PC-3 (cell line): ENCODE results near the gene SPATA2. TPM values are rescaled to one million over a fixed set of nuclear protein-coding genes. Genes with fewer than 3 reads are reported as not detected.
A peak's percentile ranks its signal among the peaks of the same experiment; 100 is the strongest.

Source experiments
- ATAC-seq: fragments of 200-7000 bp; cut with Tn5 transposase; 2 replicates; pipeline ENCODE4 v1.9.1; 2020; ENCODE audit warnings: mild to moderate bottlenecking, moderate library complexity
- BruUV-seq: library from RNA; stranded (reverse); fragments of 400-500 nt; replicated peaks from 2 replicates; lab custom pipeline; 2021; lab: Mats Ljungman, UMichigan
- CTCF ChIA-PET: fragments of 300-600 bp; sonication (Branson Sonifier 250); formaldehyde crosslinking; loops from one replicate; lab custom pipeline; 2022; ENCODE audit warnings: antibody characterized with exemption; lab: Charles Lee
- POLR2A ChIA-PET: fragments of 300-600 bp; sonication (Branson Sonifier 250); formaldehyde crosslinking; loops from one replicate; lab custom pipeline; 2022; ENCODE audit warnings: antibody characterized with exemption; ENCODE audit not compliant: unreplicated experiment; lab: Charles Lee
- DNase-seq: peaks from one replicate; pipeline ENCODE4 v3.0.0-alpha.2; 2015
- H2AFZ ChIP-seq: fragments of 300-600 bp; sonication (generic); 2 replicates; pipeline ENCODE4 v1.6.0; 2016; ENCODE audit warnings: antibody characterized with exemption, low read length
- H3F3A ChIP-seq: fragments of 300-600 bp; sonication (generic); one replicate; pipeline ENCODE4 v1.6.0; 2017; ENCODE audit warnings: antibody characterized with exemption, low read length, control low read depth, mild to moderate bottlenecking; ENCODE audit not compliant: unreplicated experiment
- H3K27ac ChIP-seq: fragments of 300-600 bp; sonication (generic); 2 replicates; pipeline ENCODE4 v1.5.1; 2016; ENCODE audit warnings: mild to moderate bottlenecking, low read length
- H3K27me3 ChIP-seq: fragments of 300-600 bp; sonication (generic); 2 replicates; pipeline ENCODE4 v1.6.1; 2016; ENCODE audit warnings: low read length, mixed read lengths
- H3K36me3 ChIP-seq: fragments of 300-600 bp; sonication (generic); 2 replicates; pipeline ENCODE4 v1.6.1; 2016; ENCODE audit warnings: low read depth, mixed run types, low read length, mixed read lengths
- H3K4me1 ChIP-seq: fragments of 300-600 bp; sonication (generic); 2 replicates; pipeline ENCODE4 v1.5.1; 2016; ENCODE audit warnings: low read length; ENCODE audit not compliant: insufficient read depth
- H3K4me2 ChIP-seq: fragments of 300-600 bp; sonication (generic); 2 replicates; pipeline ENCODE4 v1.6.0; 2016; ENCODE audit warnings: low read length
- H3K4me3 ChIP-seq: fragments of 300-600 bp; sonication (generic); 2 replicates; pipeline ENCODE4 v1.5.1; 2016; ENCODE audit warnings: mild to moderate bottlenecking, low read length, mixed read lengths
- H3K79me2 ChIP-seq: fragments of 300-600 bp; sonication (generic); 2 replicates; pipeline ENCODE4 v1.6.1; 2017; ENCODE audit warnings: low read length, mixed read lengths
- H3K9ac ChIP-seq: fragments of 300-600 bp; sonication (generic); 2 replicates; pipeline ENCODE4 v1.6.0; 2016; ENCODE audit warnings: mild to moderate bottlenecking, low read length
- H3K9me2 ChIP-seq: fragments of 300-600 bp; sonication (generic); replicated peaks from 2 replicates; pipeline ENCODE4 v1.6.1; 2016; ENCODE audit warnings: mixed run types, low read length, mixed read lengths
- H3K9me3 ChIP-seq: fragments of 300-600 bp; sonication (generic); 2 replicates; pipeline ENCODE4 v1.6.1; 2016; ENCODE audit warnings: low read length, mixed read lengths
- H4K20me1 ChIP-seq: fragments of 300-600 bp; sonication (generic); 2 replicates; pipeline ENCODE4 v1.6.1; 2016; ENCODE audit warnings: low read length, mixed read lengths
- CTCF ChIP-seq: fragments of 300-600 bp; sonication (generic); conservative IDR thresholded peaks from 2 replicates; pipeline ENCODE4 v1.5.1; 2017; ENCODE audit warnings: antibody characterized with exemption, low read depth, mild to moderate bottlenecking, low read length
- EZH2 ChIP-seq: fragments of 300-600 bp; sonication (generic); IDR thresholded peaks from one replicate; pipeline ENCODE4 v1.6.1; 2017; ENCODE audit warnings: antibody characterized with exemption, mild to moderate bottlenecking, low read length; ENCODE audit not compliant: unreplicated experiment
- EZH2phosphoT487 ChIP-seq: fragments of 300-600 bp; sonication (generic); IDR thresholded peaks from 2 replicates; pipeline ENCODE4 v1.6.1; 2018; ENCODE audit warnings: mild to moderate bottlenecking, antibody characterized with exemption, low read length, borderline replicate concordance
- intact Hi-C: fragments of 100-400 bp; cut with micrococcal nuclease; formaldehyde crosslinking; loops from 2 replicates; pipeline ENCODE4 v1.9.0; 2023
- total RNA-seq: library from RNA; depleted of rRNA; stranded (reverse); fragments of >200 nt; gene quantifications from 2 replicates; pipeline ENCODE4 v1.2.3, GENCODE V29; 2014

The SPATA2 gene
- total RNA-seq, 1 experiment from 2014 or later: 7.4 TPM

GRCh38 chr20:49859807-49860206 lies 55.5 kb downstream of the SPATA2 start:
- ChIA-PET CTCF (interaction anchor here (0.5 to 0.9 kb wide), 2 partner anchors 37 to 248 kb away, joined by 3 read pairs; no protein-coding TSS in a partner anchor), POLR2A (interaction anchor here (0.7 kb wide), 1 partner anchor 541 kb away, joined by 7 read pairs; no protein-coding TSS in a partner anchor)
- Histone ChIP-seq H3F3A (no peaks in the 10 kb centered on the region), H2AFZ (no peak overlapping the region), H3K4me2 (peak overlapping the region; percentile 27), H4K20me1 (no peaks in the 10 kb centered on the region), H3K79me2 (no peaks in the 10 kb centered on the region), H3K4me1 (peaks cover 18% of the 10 kb centered on the region), H3K9ac (no peak overlapping the region), H3K9me3 (no peaks in the 10 kb centered on the region), H3K27ac (peak overlapping the region; percentile 6; the same call in 1 of the 2 replicates), H3K4me3 (no peak overlapping the region), H3K27me3 (no peaks in the 10 kb centered on the region), H3K36me3 (no peaks in the 10 kb centered on the region), H3K9me2 (no peaks in the 10 kb centered on the region)
- ATAC-seq (peak; percentile 97), DNase-seq (peak; percentile 96)
- intact Hi-C loops: no loop called here
- no peak for TF ChIP-seq EZH2phosphoT487
- no peak for TF ChIP-seq EZH2
- TF ChIP-seq CTCF: no peak
- no TSS peak for BruUV-seq

GRCh38 chr20:49859011-49859410 lies 56.3 kb downstream of the SPATA2 start:
- H3K9me3 ChIP-seq: no peaks in the 10 kb centered on the region
- H2AFZ ChIP-seq: no peak overlapping the region
- BruUV-seq: no TSS peak
- no peaks in the 10 kb centered on the region for H3K79me2 ChIP-seq
- no peaks in the 10 kb centered on the region for H3K9me2 ChIP-seq
- TF ChIP-seq CTCF: no peak
- TF ChIP-seq EZH2: no peak
- TF ChIP-seq EZH2phosphoT487: no peak
- no peak overlapping the region for H3K4me2 ChIP-seq
- peaks cover 19% of the 10 kb centered on the region for H3K4me1 ChIP-seq
- ChIA-PET CTCF (interaction anchor here (0.5 to 0.9 kb wide), 3 partner anchors 37 to 375 kb away, joined by 3 read pairs; no protein-coding TSS in a partner anchor), POLR2A (no interaction called here)
- H3F3A ChIP-seq: no peaks in the 10 kb centered on the region
- H3K36me3 ChIP-seq: no peaks in the 10 kb centered on the region
- no peaks in the 10 kb centered on the region for H4K20me1 ChIP-seq
- ATAC-seq: no peak
- DNase-seq: no peak
- no peak overlapping the region for H3K4me3 ChIP-seq
- no peaks in the 10 kb centered on the region for H3K27me3 ChIP-seq
- H3K27ac ChIP-seq: no peak overlapping the region
- H3K9ac ChIP-seq: no peak overlapping the region
- intact Hi-C loops: no loop called here

- ChIA-PET CTCF (no interaction called here), POLR2A (no interaction called here)
- no peak overlapping the region for H3K9ac ChIP-seq
These were observed 57.2 kb downstream of the SPATA2 start for GRCh38 chr20:49858076-49858585.

More at GRCh38 chr20:49858076-49858585, 57.2 kb downstream of the SPATA2 start:
- no peak overlapping the region for H3K4me2 ChIP-seq
- H4K20me1 ChIP-seq: no peaks in the 10 kb centered on the region
- H3K9me2 ChIP-seq: no peaks in the 10 kb centered on the region
- intact Hi-C loops: no loop called here
- DNase-seq: no peak
- TF ChIP-seq CTCF: no peak
- H3F3A ChIP-seq: no peaks in the 10 kb centered on the region
- BruUV-seq: no TSS peak
- ATAC-seq: no peak
- H2AFZ ChIP-seq: no peak overlapping the region
- no peaks in the 10 kb centered on the region for H3K27me3 ChIP-seq
- H3K79me2 ChIP-seq: no peaks in the 10 kb centered on the region
- H3K4me1 ChIP-seq: peaks cover 25% of the 10 kb centered on the region
- no peak overlapping the region for H3K27ac ChIP-seq
- H3K4me3 ChIP-seq: no peak overlapping the region
- H3K9me3 ChIP-seq: no peaks in the 10 kb centered on the region
- no peaks in the 10 kb centered on the region for H3K36me3 ChIP-seq
